Thyroid gland (tissue), 4 donors: ENCODE results near the gene CBFA2T3. TPM values are rescaled to one million over a fixed set of nuclear protein-coding genes. Genes with fewer than 3 reads are reported as not detected.

Source experiments
- DNase-seq, 2 donors: peaks; one replicate each; pipeline ENCODE4 v3.0.0-alpha.2; 2019
- H3K27ac ChIP-seq, 3 donors: fragments of 200-600 bp; sonication (generic); 1 replicate in 2 of 3; 2 replicates in 1 of 3; pipeline ENCODE4 v1.5.1; 2016 to 2019; ENCODE audit warnings: mild to moderate bottlenecking in 1 of 3, moderate library complexity in 1 of 3
- H3K27me3 ChIP-seq: fragments of 200-600 bp; sonication (generic); one replicate; pipeline ENCODE4 v1.5.1; 2019
- H3K36me3 ChIP-seq, 2 donors: fragments of 200-600 bp; sonication (generic); one replicate each; pipeline ENCODE4 v1.5.1; 2016 to 2019
- H3K4me1 ChIP-seq, 2 donors: fragments of 200-600 bp; sonication (generic); one replicate each; pipeline ENCODE4 v1.5.1; 2017 to 2019
- H3K4me3 ChIP-seq, 3 donors: fragments of 200-600 bp; sonication (generic); replicated peaks in 1 of 3; 1 replicate in 2 of 3; 2 replicates in 1 of 3; pipeline ENCODE4 v1.5.1; 2016; ENCODE audit warnings: mild to moderate bottlenecking in 1 of 3
- H3K9me3 ChIP-seq: fragments of 200-600 bp; sonication (generic); one replicate; pipeline ENCODE4 v1.5.1; 2017
- CTCF ChIP-seq, 6 experiments: fragments of 200-600 bp in 3 of 6; fragments of 450-650 bp in 3 of 6; sonication (generic) in 3 of 6; IDR thresholded peaks; one replicate each; pipeline ENCODE4 v1.5.1; 2016 to 2019; ENCODE audit warnings: antibody characterized with exemption in 6 of 6, mild to moderate bottlenecking in 2 of 6, inconsistent platforms in 1 of 6, moderate library complexity in 1 of 6
- POLR2A ChIP-seq, 2 donors: fragments of 450-650 bp; IDR thresholded peaks; one replicate each; pipeline ENCODE4 v1.6.1; 2017; ENCODE audit warnings: antibody characterized with exemption in 2 of 2, mild to moderate bottlenecking in 2 of 2, moderate library complexity in 1 of 2
- WGBS, 2 donors: methylation state at CpG; one replicate each; pipeline ENCODE4 v1.1.5; 2017; 5-methylcytosine and 5-hydroxymethylcytosine counted together
- intact Hi-C: fragments of 100-400 bp; cut with DNase I; formaldehyde crosslinking; loops from one replicate; pipeline ENCODE4 v1.15.1; 2023
- total RNA-seq, 4 donors: library from RNA; depleted of rRNA; stranded (reverse); fragments of >200 nt; gene quantifications; one replicate each; pipeline ENCODE4 v1.2.3, GENCODE V29; 2016

The CBFA2T3 gene
- total RNA-seq, 4 donors from 2014 or later: 1.3 to 3.8 (median 2.6) TPM

- Histone ChIP-seq H3K27me3 (no peaks in the 10 kb centered on the region), H3K4me1 (no peaks in the 10 kb centered on the region), H3K4me3 (no peak overlapping the region), H3K9me3 (no peaks in the 10 kb centered on the region), H3K27ac (no peak overlapping the region), H3K36me3 (no peaks in the 10 kb centered on the region)
- intact Hi-C loops: no loop called here
- 70 to 88% methylated on average over 5 to 9 of the region's 9 CpGs for WGBS, 2 donors
- TF ChIP-seq POLR2A (IDR thresholded peaks at IDR 0.05): no peak
- no peak for TF ChIP-seq CTCF (IDR thresholded peaks at IDR 0.05)
- DNase-seq: no peak
These were observed 19.6 kb downstream of the CBFA2T3 start for GRCh38 chr16:88957433-88957767.

GRCh38 chr16:88956546-88957432, 20.2 kb downstream of the CBFA2T3 start:
- H3K27ac ChIP-seq: no peak overlapping the region
- intact Hi-C loops: no loop called here
- no peak for DNase-seq
- no peak for TF ChIP-seq POLR2A (IDR thresholded peaks at IDR 0.05)
- TF ChIP-seq CTCF (IDR thresholded peaks at IDR 0.05): no peak
- no peaks in the 10 kb centered on the region for H3K27me3 ChIP-seq
- H3K9me3 ChIP-seq: no peaks in the 10 kb centered on the region
- H3K4me3 ChIP-seq: no peak overlapping the region
- H3K36me3 ChIP-seq: no peaks in the 10 kb centered on the region
- WGBS, 2 donors: 77% methylated on average over 20 to 25 of the region's 33 CpGs
- no peaks in the 10 kb centered on the region for H3K4me1 ChIP-seq

- Histone ChIP-seq H3K4me3 (no peak overlapping the region), H3K27ac (no peak overlapping the region), H3K9me3 (no peaks in the 10 kb centered on the region), H3K27me3 (no peaks in the 10 kb centered on the region), H3K4me1 (no peaks in the 10 kb centered on the region), H3K36me3 (no peaks in the 10 kb centered on the region)
- no peak for DNase-seq
- intact Hi-C loops: no loop called here
- 84 to 97% methylated on average over 5 to 7 of the region's 14 CpGs for WGBS, 2 donors
- TF ChIP-seq CTCF (IDR thresholded peaks at IDR 0.05) (no peak), POLR2A (IDR thresholded peaks at IDR 0.05) (no peak)
These were observed 21.1 kb downstream of the CBFA2T3 start for GRCh38 chr16:88955906-88956305.

- Histone ChIP-seq H3K9me3 (no peaks in the 10 kb centered on the region), H3K27me3 (no peaks in the 10 kb centered on the region), H3K27ac (no peak overlapping the region), H3K4me3 (no peak overlapping the region), H3K36me3 (no peaks in the 10 kb centered on the region), H3K4me1 (no peaks in the 10 kb centered on the region)
- intact Hi-C loops: no loop called here
- DNase-seq: no peak
- no peak for TF ChIP-seq CTCF (IDR thresholded peaks at IDR 0.05)
- no peak for TF ChIP-seq POLR2A (IDR thresholded peaks at IDR 0.05)
- WGBS, 2 donors: 57 to 60% methylated on average over 26 to 28 of the region's 28 CpGs
These were observed 23.9 kb downstream of the CBFA2T3 start for GRCh38 chr16:88953003-88953690.

GRCh38 chr16:88951989-88952388, 25.0 kb downstream of the CBFA2T3 start:
- DNase-seq: no peak
- Histone ChIP-seq H3K9me3 (no peaks in the 10 kb centered on the region), H3K27ac (no peak overlapping the region), H3K4me1 (no peaks in the 10 kb centered on the region), H3K4me3 (no peak overlapping the region), H3K36me3 (no peaks in the 10 kb centered on the region), H3K27me3 (no peaks in the 10 kb centered on the region)
- intact Hi-C loops: no loop called here
- no peak for TF ChIP-seq CTCF (IDR thresholded peaks at IDR 0.05)
- TF ChIP-seq POLR2A (IDR thresholded peaks at IDR 0.05): no peak
- 80 to 92% methylated on average over 1 to 6 of the region's 11 CpGs for WGBS, 2 donors
